K562 (cell line): Measurements from ENCODE around the gene GRIK3. TPM values are rescaled to one million over a fixed set of nuclear protein-coding genes. Genes with fewer than 3 reads are reported as not detected.

Experiments used
- ETV5 ChIP-seq: sonication (generic); formaldehyde crosslinking; IDR thresholded peaks from 2 replicates; pipeline ENCODE4 v1.4.0; 2020; ENCODE audit warnings: low read depth, mild to moderate bottlenecking, missing genetic modification reagents
- HLTF ChIP-seq: fragments of 450-650 bp; IDR thresholded peaks from 2 replicates; pipeline ENCODE4 v1.6.1; 2016
- NCOA1 ChIP-seq: fragments of 450-650 bp; IDR thresholded peaks from 2 replicates; pipeline ENCODE4 v1.6.1; 2016; ENCODE audit warnings: low read depth
- ZMIZ1 ChIP-seq, 2 experiments: fragments of 150-350 bp in 1 of 2; IDR thresholded peaks; 2 replicates each; pipeline ENCODE4 v1.6.1; 2012 to 2016; ENCODE audit warnings: low read depth in 2 of 2, low read length in 2 of 2, mild to moderate bottlenecking in 1 of 2, moderate library complexity in 1 of 2
- ZNF134 ChIP-seq: fragments of 250-450 bp; sonication (Bioruptor Pico); conservative IDR thresholded peaks from 2 replicates; pipeline ENCODE4 v1.4.0; 2020
- ZNF24 ChIP-seq: fragments of 450-650 bp; IDR thresholded peaks from 2 replicates; pipeline ENCODE4 v1.6.1; 2016
- polyA plus RNA-seq, 8 experiments: library from polyadenylated mRNA; depleted of rRNA in 4 of 8; stranded (reverse) in 5 of 8; unstranded in 3 of 8; fragments of >200 nt; fragmentation: Nextera tagmentation in 2 of 8; fragmentation: Illumina TruSeq in 1 of 8; extraction: Ambion mirVana in 2 of 8; extraction: Trizol in 1 of 8; gene quantifications; 2 replicates each; pipeline versions ENCODE4 v1.2.1 to v1.2.3, GENCODE V29; 2011 to 2014; ENCODE audit warnings: inconsistent platforms in 1 of 8, missing spikeins in 1 of 8
- total RNA-seq, 7 experiments: library from RNA; depleted of rRNA in 6 of 7; stranded (reverse); fragments of >200 nt in 6 of 7; fragmentation: Illumina TruSeq in 2 of 7; extraction: Trizol in 2 of 7; gene quantifications; 2 replicates each; pipeline versions ENCODE4 v1.2.1 to v1.2.3, GENCODE V29; 2011 to 2021; ENCODE audit warnings: low replicate concordance in 1 of 7
- TF ChIP-seq, protein P1 (sequence below): fragments of 250-450 bp; sonication (Bioruptor Pico); IDR thresholded peaks from 2 replicates; pipeline ENCODE4 v1.4.0; 2020; ENCODE audit warnings: mild to moderate bottlenecking

The GRIK3 gene
- total and polyA plus RNA-seq, 9 of the 15 experiments (the other 6 are each of a cell fraction or from before 2014, with no cell fraction given): not detected

GRCh38 chr1:37059346-37059745 is 25.0 kb upstream of the GRIK3 start (continued):
- no peak for TF ChIP-seq ZMIZ1 (IDR thresholded peaks at IDR 0.05; ENCODE audit: low read depth in 2 of 2, low read length in 2 of 2)
- TF ChIP-seq, protein P1, sequence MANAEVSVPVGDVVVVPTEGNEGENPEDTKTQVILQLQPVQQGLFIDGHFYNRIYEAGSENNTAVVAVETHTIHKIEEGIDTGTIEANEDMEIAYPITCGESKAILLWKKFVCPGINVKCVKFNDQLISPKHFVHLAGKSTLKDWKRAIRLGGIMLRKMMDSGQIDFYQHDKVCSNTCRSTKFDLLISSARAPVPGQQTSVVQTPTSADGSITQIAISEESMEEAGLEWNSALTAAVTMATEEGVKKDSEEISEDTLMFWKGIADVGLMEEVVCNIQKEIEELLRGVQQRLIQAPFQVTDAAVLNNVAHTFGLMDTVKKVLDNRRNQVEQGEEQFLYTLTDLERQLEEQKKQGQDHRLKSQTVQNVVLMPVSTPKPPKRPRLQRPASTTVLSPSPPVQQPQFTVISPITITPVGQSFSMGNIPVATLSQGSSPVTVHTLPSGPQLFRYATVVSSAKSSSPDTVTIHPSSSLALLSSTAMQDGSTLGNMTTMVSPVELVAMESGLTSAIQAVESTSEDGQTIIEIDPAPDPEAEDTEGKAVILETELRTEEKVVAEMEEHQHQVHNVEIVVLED: no peak
- no peak for TF ChIP-seq NCOA1
- TF ChIP-seq ZNF134 (CRISPR knock-in tag): no peak
- no peak for TF ChIP-seq ZNF24
- no peak for TF ChIP-seq HLTF
- no peak for TF ChIP-seq ETV5 (CRISPR knock-in tag)
